RWPE2 (cell line): ENCODE measurements around the gene RPL14.

Experiments used
- ATAC-seq: fragments of 200-7000 bp; cut with Tn5 transposase; 3 replicates; pipeline ENCODE4 v1.9.1; 2021; ENCODE audit warnings: low read depth
- DNase-seq: peaks from one replicate; pipeline ENCODE4 v3.0.0-alpha.2; 2020; ENCODE audit warnings: low spot score
- H3K27ac ChIP-seq: fragments of 450-650 bp; 2 replicates; pipeline ENCODE4 v1.5.1; 2017; ENCODE audit warnings: mild to moderate bottlenecking; ENCODE audit not compliant: poor library complexity, severe bottlenecking
- H3K27me3 ChIP-seq: fragments of 250-450 bp; sonication (Bioruptor Pico); 2 replicates; pipeline ENCODE4 v1.5.1; 2021; ENCODE audit warnings: mild to moderate bottlenecking, moderate library complexity; ENCODE audit not compliant: insufficient read depth, poor library complexity, severe bottlenecking
- H3K36me3 ChIP-seq: fragments of 250-450 bp; sonication (Bioruptor Pico); 2 replicates; pipeline ENCODE4 v1.5.1; 2020; ENCODE audit warnings: low read depth, mild to moderate bottlenecking, moderate library complexity
- H3K4me1 ChIP-seq: fragments of 250-450 bp; sonication (Bioruptor Pico); 2 replicates; pipeline ENCODE4 v1.5.1; 2021; ENCODE audit warnings: mild to moderate bottlenecking, moderate library complexity; ENCODE audit not compliant: insufficient read depth, poor library complexity, severe bottlenecking
- H3K4me3 ChIP-seq: fragments of 250-450 bp; sonication (Bioruptor Pico); 2 replicates; pipeline ENCODE4 v1.5.1; 2021; ENCODE audit warnings: mild to moderate bottlenecking, moderate library complexity; ENCODE audit not compliant: severe bottlenecking
- H3K9me3 ChIP-seq: fragments of 250-450 bp; sonication (Bioruptor Pico); 2 replicates; pipeline ENCODE4 v1.5.1; 2021; ENCODE audit warnings: mild to moderate bottlenecking, moderate library complexity; ENCODE audit not compliant: severe bottlenecking
- TF ChIP-seq, protein P1 (sequence below): fragments of 450-650 bp; IDR thresholded peaks from one replicate; pipeline ENCODE4 v1.5.1; 2017; ENCODE audit warnings: mild to moderate bottlenecking, moderate library complexity; ENCODE audit not compliant: poor library complexity, severe bottlenecking

The RPL14 gene

GRCh38 chr3:40465111-40465407 lies 7.9 kb downstream of the RPL14 start:
- Histone ChIP-seq H3K9me3 (no peaks in the 10 kb centered on the region), H3K27me3 (no peaks in the 10 kb centered on the region), H3K36me3 (peaks cover 40% of the 10 kb centered on the region), H3K4me3 (no peak overlapping the region), H3K27ac (no peak overlapping the region), H3K4me1 (no peaks in the 10 kb centered on the region)
- no peak for ATAC-seq
- DNase-seq: no peak
- TF ChIP-seq, protein P1, sequence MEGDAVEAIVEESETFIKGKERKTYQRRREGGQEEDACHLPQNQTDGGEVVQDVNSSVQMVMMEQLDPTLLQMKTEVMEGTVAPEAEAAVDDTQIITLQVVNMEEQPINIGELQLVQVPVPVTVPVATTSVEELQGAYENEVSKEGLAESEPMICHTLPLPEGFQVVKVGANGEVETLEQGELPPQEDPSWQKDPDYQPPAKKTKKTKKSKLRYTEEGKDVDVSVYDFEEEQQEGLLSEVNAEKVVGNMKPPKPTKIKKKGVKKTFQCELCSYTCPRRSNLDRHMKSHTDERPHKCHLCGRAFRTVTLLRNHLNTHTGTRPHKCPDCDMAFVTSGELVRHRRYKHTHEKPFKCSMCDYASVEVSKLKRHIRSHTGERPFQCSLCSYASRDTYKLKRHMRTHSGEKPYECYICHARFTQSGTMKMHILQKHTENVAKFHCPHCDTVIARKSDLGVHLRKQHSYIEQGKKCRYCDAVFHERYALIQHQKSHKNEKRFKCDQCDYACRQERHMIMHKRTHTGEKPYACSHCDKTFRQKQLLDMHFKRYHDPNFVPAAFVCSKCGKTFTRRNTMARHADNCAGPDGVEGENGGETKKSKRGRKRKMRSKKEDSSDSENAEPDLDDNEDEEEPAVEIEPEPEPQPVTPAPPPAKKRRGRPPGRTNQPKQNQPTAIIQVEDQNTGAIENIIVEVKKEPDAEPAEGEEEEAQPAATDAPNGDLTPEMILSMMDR: no peak

DNA sequence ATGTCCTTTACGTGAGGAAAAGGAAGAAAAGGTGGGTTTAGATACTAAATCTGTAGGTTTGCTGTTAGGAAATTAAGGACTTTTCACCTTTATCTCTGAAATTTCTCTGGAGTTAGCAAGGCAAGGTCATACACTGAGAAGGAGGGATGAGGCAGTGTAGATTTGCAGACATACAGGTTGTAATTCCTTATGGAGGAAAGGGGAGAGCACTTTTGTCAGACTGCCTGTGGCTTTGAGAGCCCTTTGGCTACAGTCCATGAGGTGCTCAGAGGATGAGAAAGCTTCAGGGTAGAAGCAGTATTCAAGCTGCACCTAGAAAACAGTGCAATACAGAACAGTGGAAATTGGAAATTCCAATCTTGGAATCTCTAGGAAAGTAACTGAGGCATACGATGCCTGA lies 8.3 kb downstream of the RPL14 start:
- H3K27me3 ChIP-seq: no peaks in the 10 kb centered on the region
- no peaks in the 10 kb centered on the region for H3K9me3 ChIP-seq
- H3K4me1 ChIP-seq: no peaks in the 10 kb centered on the region
- no peak overlapping the region for H3K4me3 ChIP-seq
- H3K27ac ChIP-seq: no peak overlapping the region
- DNase-seq: no peak
- H3K36me3 ChIP-seq: peaks cover 36% of the 10 kb centered on the region
- peak; percentile 7; the same call in 1 of the 3 replicates for ATAC-seq
- TF ChIP-seq, protein P1: no peak

DNA sequence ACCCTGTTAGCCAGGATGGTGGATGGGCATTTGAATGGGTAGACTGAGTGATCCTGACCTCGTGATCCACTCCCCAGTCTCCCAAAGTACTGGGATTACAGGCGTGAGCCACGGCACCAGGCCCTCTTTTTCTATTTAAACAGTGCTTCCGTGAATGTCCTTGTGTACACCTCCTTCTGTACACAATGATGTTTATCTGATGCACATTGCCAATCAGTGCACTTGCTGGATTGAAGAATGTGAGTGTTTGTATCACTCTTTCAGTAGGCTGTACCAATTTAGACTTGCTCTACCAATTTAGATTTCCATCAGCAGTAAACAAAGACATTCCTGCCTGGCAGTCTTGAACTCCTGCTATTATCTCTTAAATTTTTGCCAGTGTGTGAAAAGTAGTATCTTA lies 10.9 kb downstream of the RPL14 start:
- no peak overlapping the region for H3K4me3 ChIP-seq
- H3K27me3 ChIP-seq: no peaks in the 10 kb centered on the region
- H3K27ac ChIP-seq: no peak overlapping the region
- TF ChIP-seq, protein P1: no peak
- no peak for DNase-seq
- H3K36me3 ChIP-seq: peaks cover 13% of the 10 kb centered on the region
- no peak for ATAC-seq
- no peaks in the 10 kb centered on the region for H3K4me1 ChIP-seq
- no peaks in the 10 kb centered on the region for H3K9me3 ChIP-seq

- Histone ChIP-seq H3K4me1 (no peaks in the 10 kb centered on the region), H3K9me3 (no peaks in the 10 kb centered on the region), H3K27me3 (no peaks in the 10 kb centered on the region), H3K27ac (no peak overlapping the region), H3K4me3 (no peak overlapping the region), H3K36me3 (no peaks in the 10 kb centered on the region)
- TF ChIP-seq, protein P1: no peak
- no peak for ATAC-seq
- no peak for DNase-seq
Measured at GRCh38 chr3:40470701-40471100, 13.6 kb downstream of the RPL14 start.

DNA sequence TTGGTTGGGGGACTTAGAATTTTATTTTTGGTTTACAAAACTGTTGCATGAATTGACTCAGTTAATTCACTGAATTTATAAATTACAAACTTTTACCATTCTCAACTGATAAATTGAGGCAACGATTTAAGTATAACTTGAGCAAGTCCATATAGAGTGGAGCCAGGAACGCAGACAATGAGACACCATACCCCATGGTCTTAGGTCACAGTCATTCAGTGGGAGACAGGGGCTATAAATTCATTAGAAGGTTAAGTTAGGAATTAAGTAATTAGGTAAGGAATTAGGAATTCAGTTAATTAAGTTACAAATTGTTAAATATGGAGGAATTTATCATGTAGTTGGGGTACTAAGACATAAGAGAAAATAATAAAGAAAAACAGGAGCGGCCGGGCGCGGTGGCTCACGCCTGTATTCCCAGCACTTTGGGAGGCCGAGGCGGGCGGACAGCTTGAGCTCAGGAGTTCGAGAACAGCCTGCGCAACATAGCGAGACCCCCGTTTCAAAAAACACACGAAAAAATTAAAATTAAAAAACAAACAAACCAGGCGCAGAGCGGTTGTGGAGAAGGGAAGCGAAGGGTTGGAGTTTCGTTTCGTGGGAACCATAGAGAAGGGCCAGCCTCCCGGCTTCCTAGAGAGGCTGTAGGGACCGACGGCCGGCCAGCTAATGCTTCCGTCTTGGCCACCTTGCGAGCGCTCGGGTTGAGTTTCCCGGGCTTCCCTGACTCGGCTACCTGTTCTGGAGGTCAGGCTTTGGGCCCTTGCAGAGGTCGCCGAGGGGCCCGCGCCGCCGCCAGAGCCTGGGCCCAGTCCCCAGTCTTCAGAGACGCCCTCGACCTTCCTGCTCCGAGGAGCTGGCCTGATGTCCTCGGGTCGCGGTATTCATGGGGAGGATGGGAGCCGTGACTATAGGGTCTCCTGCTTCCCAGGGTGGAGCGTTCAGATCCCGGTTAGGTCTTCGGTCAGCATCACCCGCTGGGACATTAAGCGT lies 19.6 kb downstream of the RPL14 start, which contains the start of gene ZNF619:
ZNF619 (plus strand) TSS at position 645 of the 993 bp plus-strand sequence. CDS start 858 bp downstream, outside the sequence.
- peak within 1 kb of the TSS; percentile 89 for H3K4me3 ChIP-seq
- no peaks in the 10 kb centered on the region for H3K27me3 ChIP-seq
- H3K4me1 ChIP-seq: no peaks in the 10 kb centered on the region
- TF ChIP-seq, protein P1: no peak
- peaks cover 12% of the 10 kb centered on the region for H3K36me3 ChIP-seq
- ATAC-seq (peak; percentile 93), DNase-seq (peak; percentile 69)
- H3K27ac ChIP-seq: no peak within 1 kb of the TSS
- no peaks in the 10 kb centered on the region for H3K9me3 ChIP-seq
